NCI-H1436 treated with DMSO at 0.1 percent for 48 hours (cell line): Measurements from ENCODE around the gene ACSL6.

ENCODE experiments used
- DNase-seq: peaks from one replicate; lab custom pipeline; 2025; lab: John Stamatoyannopoulos, UW

ACSL6 gene

DNA sequence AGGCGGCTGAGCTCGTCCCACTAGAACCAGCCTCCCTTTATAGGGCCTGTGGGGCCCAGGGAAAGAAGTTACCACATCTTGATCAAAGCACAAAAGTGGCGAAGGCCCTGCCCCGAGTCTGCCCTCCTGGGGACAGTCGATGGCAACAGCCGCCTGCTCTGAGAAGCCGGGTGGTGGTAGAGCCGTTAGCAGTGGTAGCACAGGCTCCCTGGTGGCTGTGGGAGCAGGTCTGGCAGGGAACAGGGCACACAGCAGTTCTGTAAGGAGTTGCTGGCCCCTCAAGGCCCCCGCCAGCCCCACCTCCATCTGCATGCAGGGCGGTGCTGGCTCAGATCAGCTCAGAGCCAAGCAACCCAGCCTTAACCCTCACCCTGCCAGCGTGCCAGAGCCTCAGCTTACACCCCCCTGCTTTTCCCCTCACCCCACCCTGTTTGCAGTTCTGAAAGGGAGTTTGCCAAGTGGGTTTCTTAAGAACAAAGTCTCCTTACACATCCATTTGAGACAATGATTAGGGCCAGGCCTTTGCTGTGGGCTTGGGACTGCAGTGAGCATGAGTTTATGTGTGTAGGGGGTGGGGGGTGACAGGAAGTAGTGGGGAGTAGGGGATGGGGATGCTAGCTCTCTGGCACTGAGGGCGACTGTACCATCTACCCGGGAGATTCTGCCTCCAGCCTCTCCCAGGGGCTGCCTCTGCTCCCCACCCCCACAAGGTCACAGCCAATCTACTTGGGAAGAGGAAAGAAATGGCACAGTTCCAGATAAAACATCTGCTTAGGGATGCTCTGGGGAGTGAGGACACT lies 11.8 kb downstream of the ACSL6 start:
- DNase-seq, result no peak

GRCh38 chr5:131999041-131999440 lies 12.4 kb downstream of the ACSL6 start:
- DNase-seq, result no peak

DNA sequence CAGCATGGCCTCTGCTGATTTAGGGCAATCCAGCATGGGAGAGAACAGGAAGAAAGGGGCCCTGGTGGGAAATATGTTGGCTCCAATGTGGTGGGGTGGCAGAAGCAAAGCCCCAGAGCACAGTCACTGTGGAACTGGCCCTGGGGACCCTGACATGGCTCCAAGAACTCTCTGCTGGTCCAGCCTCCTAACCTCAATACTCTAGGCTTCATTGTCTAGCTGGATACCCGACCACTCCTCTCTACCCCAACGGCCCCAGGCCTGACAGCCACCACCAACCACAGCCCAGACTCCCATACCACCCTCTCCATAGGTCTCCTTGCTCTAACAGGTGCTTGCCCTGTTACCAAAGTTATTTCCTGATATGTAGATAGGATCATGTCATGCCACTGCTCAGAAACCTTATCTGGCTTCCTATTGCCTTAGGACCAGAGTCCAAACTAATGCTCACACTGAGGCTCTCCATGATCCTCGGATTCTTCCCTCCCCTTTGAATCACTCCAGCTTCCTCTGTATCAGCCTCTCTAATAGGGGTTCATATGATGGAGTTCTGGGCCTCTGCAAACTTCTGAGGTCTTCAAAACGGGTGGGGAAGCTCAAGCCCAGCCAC lies 12.9 kb downstream of the ACSL6 start:
- no peak for DNase-seq

DNA sequence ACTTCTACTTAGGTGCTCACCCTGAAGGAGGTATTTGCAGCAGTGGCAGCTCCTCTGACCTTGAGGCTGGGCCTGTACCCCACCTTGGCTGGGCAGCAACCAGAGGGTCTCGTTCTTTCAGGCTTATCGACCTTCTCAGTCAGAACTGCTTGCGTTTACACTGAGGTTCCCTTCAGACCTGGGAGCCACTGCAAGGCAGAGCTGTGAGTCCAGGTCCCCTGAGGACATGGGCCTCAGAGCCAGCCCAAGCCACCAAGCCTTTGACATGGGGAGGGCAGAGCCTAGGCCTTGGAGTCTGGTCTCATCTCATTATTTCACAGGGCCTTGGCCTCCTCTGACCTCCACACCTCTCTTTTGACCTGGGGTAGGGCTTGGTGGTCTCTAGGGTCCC lies 13.7 kb downstream of the ACSL6 start:
- DNase-seq, result no peak

- no peak for DNase-seq
These were observed 14.3 kb downstream of the ACSL6 start for GRCh38 chr5:131997026-131997726.

DNA sequence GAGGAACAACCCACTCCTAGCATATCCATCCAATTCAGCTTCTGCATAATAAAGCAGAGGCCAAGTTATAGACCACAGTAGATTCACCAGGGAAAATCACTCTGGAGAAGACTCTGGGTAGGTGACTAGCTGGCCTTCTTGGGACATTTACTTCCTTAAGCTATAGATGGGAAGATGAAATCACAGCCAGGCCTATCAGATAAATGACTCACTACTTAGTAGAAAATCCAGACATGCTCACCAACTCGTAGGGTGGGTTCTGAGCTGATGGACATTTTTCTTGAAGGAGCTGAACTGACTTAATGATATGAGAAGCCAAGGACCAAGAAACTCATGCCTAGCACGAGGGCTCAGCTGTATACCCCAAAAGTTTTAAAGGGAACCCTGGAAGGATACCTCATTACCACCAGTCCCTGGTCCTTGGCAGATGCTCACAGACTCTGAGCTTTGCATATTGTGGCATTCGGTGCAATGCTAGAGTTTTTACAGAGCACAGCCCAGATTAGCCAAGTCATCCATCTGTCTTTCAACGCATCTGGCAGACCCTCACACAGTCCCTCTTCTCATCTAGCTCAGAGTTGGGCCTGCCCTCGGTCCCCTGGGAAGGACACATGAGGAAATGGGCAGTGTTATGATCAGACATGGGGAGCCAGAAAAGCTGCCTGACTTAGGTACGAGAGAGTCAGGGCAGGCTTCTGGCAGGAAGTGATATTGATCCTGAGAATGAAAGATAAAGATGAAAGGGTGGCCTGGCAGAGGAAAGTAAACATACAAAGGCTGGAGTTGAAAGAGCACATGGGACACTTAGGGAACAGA lies 15.0 kb downstream of the ACSL6 start:
- no peak for DNase-seq

DNA sequence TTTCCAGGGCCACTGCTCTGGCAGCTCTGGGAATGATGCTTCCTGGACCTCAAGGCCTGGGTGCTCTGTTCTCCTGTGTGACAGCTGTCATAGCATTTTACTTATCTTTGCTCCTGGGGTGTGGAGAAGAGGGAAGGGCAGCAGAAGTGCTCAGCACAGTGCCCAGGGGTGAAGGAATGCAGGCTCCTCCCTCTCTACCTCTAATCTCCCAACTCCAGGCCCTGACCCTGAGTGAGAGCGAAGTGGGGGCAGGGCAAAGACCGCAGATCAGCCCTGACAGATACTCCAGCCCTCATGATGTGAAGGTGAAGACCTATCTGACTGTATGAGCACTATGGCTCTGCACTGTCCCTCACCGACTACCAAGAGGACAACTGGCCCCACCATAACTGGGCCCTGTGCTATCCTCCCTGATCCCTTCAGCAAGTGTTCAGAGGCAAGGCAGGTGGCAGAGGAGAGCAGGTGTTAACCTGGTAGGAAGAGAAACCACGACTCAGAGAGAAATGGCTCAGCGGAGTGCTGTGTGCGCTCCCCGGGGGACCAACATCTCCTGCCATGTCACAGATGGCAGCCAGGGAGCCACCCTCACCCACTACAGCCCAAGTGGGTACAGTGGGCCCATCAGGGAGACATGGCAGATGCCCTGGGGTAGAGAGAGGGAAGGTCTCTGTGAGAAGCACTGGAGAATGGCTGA lies 16.8 kb downstream of the ACSL6 start:
- no peak for DNase-seq

- no peak for DNase-seq
These were observed 17.4 kb downstream of the ACSL6 start for GRCh38 chr5:131994090-131994489.

DNA sequence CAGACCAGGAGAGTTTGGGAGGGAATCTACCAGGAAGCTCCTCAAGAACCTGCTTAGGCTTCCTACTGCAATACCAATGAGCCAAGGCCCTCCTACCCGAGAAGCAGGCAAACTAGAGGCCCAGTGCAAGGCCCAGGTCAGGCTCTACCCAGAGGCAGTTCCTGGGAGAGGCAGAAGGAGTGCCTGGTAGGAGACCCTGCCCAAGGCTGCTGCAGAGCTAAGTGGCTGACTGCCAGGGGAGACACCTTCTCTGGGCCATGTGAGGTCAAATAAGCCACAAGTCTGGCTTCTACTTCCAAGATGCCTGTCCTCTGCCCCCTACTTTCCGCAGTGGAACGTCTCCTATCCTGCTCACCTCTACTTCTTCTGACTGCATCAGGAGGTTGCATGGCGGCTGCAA lies 17.8 kb downstream of the ACSL6 start:
- no peak for DNase-seq

GRCh38 chr5:131992370-131992769 lies 19.1 kb downstream of the ACSL6 start:
- no peak for DNase-seq

DNA sequence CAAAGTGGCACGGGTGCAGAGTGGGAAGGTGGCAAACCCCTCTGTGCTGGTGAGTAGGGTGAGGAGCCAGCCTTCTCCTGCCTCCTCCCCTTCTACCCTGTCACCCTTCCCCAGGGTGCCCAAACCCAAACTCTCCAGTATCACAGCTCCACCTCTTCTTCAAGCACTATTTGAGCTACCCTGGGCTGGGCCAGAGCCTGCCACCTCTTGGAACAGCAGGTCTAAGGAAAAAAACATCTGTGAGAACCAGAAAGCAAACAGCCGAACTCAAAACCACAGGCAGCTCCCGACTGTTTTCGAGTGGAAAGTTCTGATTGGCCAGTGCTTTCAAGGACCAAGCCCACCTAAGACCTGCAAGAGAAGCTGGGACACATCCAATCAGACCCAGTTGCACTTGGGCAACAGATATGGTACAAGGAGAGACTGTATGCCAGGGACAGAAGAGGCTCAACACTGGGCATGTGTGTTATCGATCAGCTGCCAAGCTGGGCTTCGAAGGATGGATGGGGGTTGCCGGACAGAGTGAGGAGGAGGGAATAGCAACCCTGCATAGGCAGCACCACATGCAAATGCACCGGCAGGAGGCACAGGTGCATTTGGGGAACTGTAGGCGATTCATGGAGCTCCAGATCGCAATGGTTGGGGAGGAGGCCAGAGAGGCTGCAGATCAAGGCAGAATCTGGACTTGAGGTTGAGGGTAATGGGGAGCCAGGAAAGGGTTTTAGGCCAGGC lies 19.7 kb downstream of the ACSL6 start:
- no peak for DNase-seq

DNA sequence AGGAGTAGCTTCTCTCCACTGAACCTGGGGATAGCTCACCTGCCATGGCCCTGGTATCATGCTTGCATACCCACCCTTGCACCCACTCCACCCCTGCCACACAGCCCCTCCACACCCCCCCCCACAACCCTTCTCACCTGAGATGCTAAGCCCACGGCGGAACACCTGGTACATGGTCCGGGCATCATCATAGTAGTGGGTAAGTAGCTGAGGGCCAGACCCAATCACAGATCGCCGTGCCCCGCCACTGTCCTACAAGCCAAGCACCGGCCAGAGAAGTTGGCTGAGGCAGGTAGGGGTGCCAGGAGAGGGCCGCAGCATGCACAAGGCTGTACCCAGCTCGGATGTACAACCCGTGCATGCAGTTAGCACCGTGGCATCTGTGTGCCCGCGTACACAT lies 20.7 kb downstream of the ACSL6 start:
- DNase-seq, result no peak

- no peak for DNase-seq
These were observed 22.9 kb downstream of the ACSL6 start for GRCh38 chr5:131988601-131989000.

DNA sequence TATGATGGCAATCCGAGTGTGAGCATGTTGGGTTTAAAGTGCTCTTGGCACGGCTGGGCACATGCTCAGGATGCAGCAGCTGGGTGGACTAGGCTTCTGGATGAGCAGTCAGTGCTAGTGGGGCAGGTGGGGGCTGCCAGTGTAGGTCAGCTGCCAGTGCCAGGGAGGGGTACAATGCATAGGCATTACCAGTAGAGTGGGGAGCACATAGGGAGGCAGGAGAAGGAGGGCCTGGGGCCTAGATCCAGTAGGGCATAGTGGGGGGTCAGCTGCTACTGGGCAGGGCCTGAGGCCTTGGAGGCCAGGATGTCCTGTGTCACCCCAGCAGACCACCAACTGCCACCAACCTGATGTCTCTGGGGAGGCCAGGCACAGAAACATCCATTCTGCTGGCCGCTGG lies 24.2 kb downstream of the ACSL6 start:
- no peak for DNase-seq

DNA sequence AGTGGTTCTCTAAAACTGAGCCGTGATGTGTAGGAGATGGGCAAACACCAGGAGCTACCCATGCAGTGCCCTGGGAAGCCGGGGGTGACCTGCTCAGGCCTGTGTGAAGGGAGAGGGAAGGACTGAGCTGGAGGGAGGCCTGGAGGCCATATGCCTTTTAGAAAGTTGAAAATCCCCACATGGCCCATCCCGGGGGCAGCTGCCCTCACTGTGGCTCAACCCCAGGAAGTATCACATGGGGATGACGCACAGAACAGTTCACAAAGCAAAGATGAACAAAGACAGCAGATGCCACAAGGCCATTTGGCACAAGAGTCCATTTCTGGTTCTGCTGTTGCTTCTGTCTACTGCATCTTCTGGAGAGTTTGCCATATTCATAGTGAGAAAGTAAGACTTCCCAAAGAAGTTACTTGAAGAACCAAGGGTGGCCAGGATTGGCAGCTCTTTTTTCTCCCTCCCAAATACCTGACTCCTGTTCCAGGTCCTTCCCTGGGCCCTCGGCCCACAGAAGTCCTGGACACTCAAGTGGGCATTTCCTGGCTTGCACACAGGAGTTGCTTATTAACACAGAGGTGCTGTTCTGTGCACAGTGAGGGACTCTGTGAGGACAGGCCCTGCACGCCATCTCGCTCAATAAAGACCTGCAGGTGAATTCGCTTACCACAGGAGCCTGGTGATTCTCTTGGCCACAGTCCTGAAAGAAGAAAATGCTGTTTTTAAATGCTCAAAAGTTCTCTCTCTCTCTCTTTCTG lies 25.1 kb downstream of the ACSL6 start:
- no peak for DNase-seq

- no peak for DNase-seq
These were observed 26.3 kb downstream of the ACSL6 start for GRCh38 chr5:131984956-131985665.

- DNase-seq, result no peak
These were observed 28.1 kb downstream of the ACSL6 start for GRCh38 chr5:131983244-131983771.

GRCh38 chr5:131981516-131981915 lies 29.9 kb downstream of the ACSL6 start:
- DNase-seq, result no peak

DNA sequence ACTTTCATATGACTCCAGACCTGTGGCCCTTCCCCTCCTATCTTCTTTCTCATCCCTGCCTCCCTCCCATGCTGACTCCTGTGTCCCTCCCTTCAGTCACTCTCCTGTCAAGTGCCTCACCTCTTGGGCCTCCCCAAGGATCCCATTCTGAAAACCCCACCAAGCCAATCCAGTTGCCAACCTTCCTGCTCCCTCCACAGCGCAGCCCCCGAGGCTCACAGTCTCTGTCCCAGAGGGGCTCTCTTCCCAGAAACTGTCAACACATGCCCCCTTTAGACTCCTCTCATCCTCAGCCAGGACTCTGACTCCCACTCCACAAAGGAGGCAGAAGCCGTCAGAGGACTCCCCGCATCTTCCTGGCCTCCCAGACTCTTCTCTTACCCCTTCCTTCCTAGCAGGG lies 30.8 kb downstream of the ACSL6 start:
- DNase-seq, result no peak
